Kidney epithelial cell (primary cell): ENCODE results near the gene LCORL. TPM values are rescaled to one million over a fixed set of nuclear protein-coding genes. Genes with fewer than 3 reads are reported as not detected.

Experiments
- DNase-seq: peaks from one replicate; pipeline ENCODE4 v3.0.0-alpha.2; 2010; ENCODE audit warnings: low read depth
- H3K27me3 ChIP-seq: 2 replicates; pipeline ENCODE4 v1.6.0; 2011; ENCODE audit warnings: low read length; ENCODE audit not compliant: control insufficient read depth, insufficient read depth
- H3K36me3 ChIP-seq: 2 replicates; pipeline ENCODE4 v1.5.1; 2011; ENCODE audit warnings: low read length; ENCODE audit not compliant: control insufficient read depth, insufficient read depth
- H3K4me3 ChIP-seq: 2 replicates; pipeline ENCODE4 v1.5.1; 2011; ENCODE audit warnings: low read depth, mild to moderate bottlenecking, control low read depth, low read length
- CTCF ChIP-seq: IDR thresholded peaks from 2 replicates; pipeline ENCODE4 v1.5.1; 2011; ENCODE audit warnings: mild to moderate bottlenecking, moderate library complexity, low read length, control low read depth, inconsistent platforms; ENCODE audit not compliant: insufficient read depth, poor library complexity, severe bottlenecking
- total RNA-seq: library from RNA; depleted of rRNA; stranded (reverse); fragments of >200 nt; gene quantifications from 2 replicates; pipeline ENCODE4 v1.2.3, GENCODE V29; 2015

The LCORL gene
- total RNA-seq, 1 donor from 2014 or later: 35.2 TPM

GRCh38 chr4:17985832-17986231 lies 35.7 kb downstream of the LCORL start:
- H3K36me3 ChIP-seq: no peaks in the 10 kb centered on the region
- no peak for TF ChIP-seq CTCF
- DNase-seq: no peak
- H3K27me3 ChIP-seq: no peaks in the 10 kb centered on the region
- H3K4me3 ChIP-seq: no peak overlapping the region

GRCh38 chr4:17981063-17981462 lies 40.5 kb downstream of the LCORL start:
- H3K36me3 ChIP-seq: no peaks in the 10 kb centered on the region
- no peak for DNase-seq
- TF ChIP-seq CTCF: no peak
- no peak overlapping the region for H3K4me3 ChIP-seq
- no peaks in the 10 kb centered on the region for H3K27me3 ChIP-seq

- DNase-seq: no peak
- H3K4me3 ChIP-seq: no peak overlapping the region
- no peak for TF ChIP-seq CTCF
- H3K36me3 ChIP-seq: no peaks in the 10 kb centered on the region
- H3K27me3 ChIP-seq: no peaks in the 10 kb centered on the region
These were observed 52.8 kb downstream of the LCORL start for GRCh38 chr4:17968721-17969120.

GRCh38 chr4:17967078-17967477 lies 54.5 kb downstream of the LCORL start:
- no peak for DNase-seq
- no peaks in the 10 kb centered on the region for H3K27me3 ChIP-seq
- H3K36me3 ChIP-seq: no peaks in the 10 kb centered on the region
- no peak overlapping the region for H3K4me3 ChIP-seq
- TF ChIP-seq CTCF: no peak

GRCh38 chr4:17966312-17966711 lies 55.2 kb downstream of the LCORL start:
- no peak for DNase-seq
- Histone ChIP-seq H3K27me3 (no peaks in the 10 kb centered on the region), H3K36me3 (no peaks in the 10 kb centered on the region)

More at GRCh38 chr4:17966312-17966711, 55.2 kb downstream of the LCORL start:
- TF ChIP-seq CTCF: no peak
- H3K4me3 ChIP-seq: no peak overlapping the region
